GM18526 (cell line): ENCODE data around the gene TEX10.

Experiments
- POLR2A ChIP-seq: IDR thresholded peaks from 3 replicates; pipeline ENCODE4 v1.6.1; 2011; ENCODE audit not compliant: insufficient read length; ENCODE audit errors: extremely low read depth

Gene TEX10

GRCh38 chr9:100277166-100277979 is 75.4 kb downstream of the TEX10 start:
- TF ChIP-seq POLR2A, result no peak

GRCh38 chr9:100269656-100270055 is 83.1 kb downstream of the TEX10 start:
- TF ChIP-seq POLR2A, result no peak

DNA sequence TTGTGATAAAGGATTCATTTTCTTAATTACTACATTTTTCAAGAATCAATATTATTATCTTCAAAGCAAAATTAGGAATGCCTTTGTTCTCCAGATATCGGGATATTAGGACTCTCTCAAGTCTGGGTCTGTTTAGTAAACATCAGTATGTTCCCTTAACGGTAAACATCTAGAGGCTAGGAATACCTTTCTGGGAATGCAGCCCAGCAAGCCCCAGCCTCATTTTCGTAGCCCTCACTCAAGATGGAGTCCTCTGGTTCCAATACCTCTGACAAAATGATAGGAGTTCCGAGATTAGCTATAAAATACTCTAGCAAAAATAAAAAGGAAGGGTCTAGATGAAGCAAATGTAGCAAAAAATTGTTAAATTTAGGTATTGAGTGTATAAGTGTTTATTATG is 84.5 kb downstream of the TEX10 start:
- no peak for TF ChIP-seq POLR2A

- TF ChIP-seq POLR2A, result no peak
Measured at GRCh38 chr9:100267211-100267610, 85.5 kb downstream of the TEX10 start.
